ENCODE results near the gene ARSG. TPM values are rescaled to one million over a fixed set of nuclear protein-coding genes. Genes with fewer than 3 reads are reported as not detected.

ARSG gene
- total RNA-seq, 2 experiments from 2014 or later: 9.8 to 10.8 TPM

DNA sequence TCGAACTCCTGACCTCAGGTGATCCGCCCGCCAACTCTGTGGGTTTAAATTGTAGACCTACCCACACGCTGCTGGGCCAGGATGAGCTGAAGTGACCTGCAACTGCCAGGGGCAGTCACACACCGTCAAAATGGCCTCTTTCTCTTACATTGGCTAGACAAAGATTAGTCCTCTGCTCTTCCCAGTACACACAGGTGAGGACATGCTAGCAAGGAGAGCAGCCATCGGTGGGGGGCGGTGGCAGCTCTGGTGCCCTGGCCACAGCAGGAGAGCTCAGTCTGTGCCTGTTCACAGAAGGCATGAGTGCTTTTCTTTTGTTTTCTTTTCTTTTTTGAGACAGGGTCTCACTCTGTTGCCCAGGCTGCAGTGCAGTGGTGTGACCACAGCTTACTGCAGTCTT lies 136.3 kb downstream of the ARSG start:
- H3K27me3 Mint-ChIP-seq: no peaks in the 10 kb centered on the region
- peaks cover 3% of the 10 kb centered on the region for H3K4me1 Mint-ChIP-seq (ENCODE audit: low read depth)
- POLR2A ChIA-PET: no interaction called here
- H3K36me3 Mint-ChIP-seq: peaks cover 14% of the 10 kb centered on the region
- no peak overlapping the region for H3K27ac Mint-ChIP-seq
- H3K9me3 Mint-ChIP-seq: no peaks in the 10 kb centered on the region
- intact Hi-C loops (cut with micrococcal nuclease): no loop called here
- no peak for DNase-seq
- CTCF ChIA-PET: interaction anchor here (1.4 to 1.9 kb wide), 3 partner anchors 10 to 165 kb away, joined by 4 to 9 read pairs (median 5); no protein-coding TSS in a partner anchor
- H3K4me3 Mint-ChIP-seq: no peak overlapping the region

DNA sequence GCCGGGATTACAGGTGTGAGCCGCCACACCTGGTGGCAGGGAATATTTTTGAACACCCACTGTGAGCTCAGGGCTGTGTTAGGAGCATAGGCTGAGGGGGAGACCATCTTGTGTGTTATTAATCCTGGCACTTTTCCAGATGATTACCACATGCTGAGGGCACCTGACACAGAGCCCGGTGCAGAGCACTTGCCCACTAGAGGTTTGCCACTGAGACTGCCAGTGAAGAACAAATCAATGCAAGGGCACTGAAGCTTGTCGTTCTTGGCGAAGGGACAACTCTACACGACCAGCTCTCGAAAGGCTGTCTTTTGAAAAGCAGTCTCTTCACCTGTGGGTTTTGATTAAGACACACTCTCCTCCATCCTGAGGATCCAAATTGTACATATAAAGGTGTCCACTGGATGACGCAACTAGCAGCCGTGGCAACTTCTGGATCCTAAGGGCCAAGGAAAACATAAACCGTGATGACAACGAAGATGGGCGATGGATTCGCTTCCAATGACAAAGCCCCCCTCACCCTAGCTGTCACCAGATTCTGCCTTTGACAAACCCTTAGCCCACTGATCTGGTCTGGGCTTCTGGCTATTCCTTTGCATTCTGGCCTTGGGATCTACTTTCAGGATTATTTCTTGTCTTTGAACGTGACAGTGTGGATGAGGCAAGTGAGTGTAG lies 137.3 kb downstream of the ARSG start:
- H3K9me3 Mint-ChIP-seq: no peaks in the 10 kb centered on the region
- peaks cover 3% of the 10 kb centered on the region for H3K4me1 Mint-ChIP-seq (ENCODE audit: low read depth)
- intact Hi-C loops (cut with micrococcal nuclease): no loop called here
- H3K36me3 Mint-ChIP-seq: peaks cover 12% of the 10 kb centered on the region
- no peak for DNase-seq
- no peak overlapping the region for H3K27ac Mint-ChIP-seq
- H3K4me3 Mint-ChIP-seq: no peak overlapping the region
- ChIA-PET CTCF (interaction anchor here (0.8 to 1.9 kb wide), 4 partner anchors 9 to 166 kb away, joined by 3 to 9 read pairs (median 4); no protein-coding TSS in a partner anchor), POLR2A (no interaction called here)
- H3K27me3 Mint-ChIP-seq: no peaks in the 10 kb centered on the region

DNA sequence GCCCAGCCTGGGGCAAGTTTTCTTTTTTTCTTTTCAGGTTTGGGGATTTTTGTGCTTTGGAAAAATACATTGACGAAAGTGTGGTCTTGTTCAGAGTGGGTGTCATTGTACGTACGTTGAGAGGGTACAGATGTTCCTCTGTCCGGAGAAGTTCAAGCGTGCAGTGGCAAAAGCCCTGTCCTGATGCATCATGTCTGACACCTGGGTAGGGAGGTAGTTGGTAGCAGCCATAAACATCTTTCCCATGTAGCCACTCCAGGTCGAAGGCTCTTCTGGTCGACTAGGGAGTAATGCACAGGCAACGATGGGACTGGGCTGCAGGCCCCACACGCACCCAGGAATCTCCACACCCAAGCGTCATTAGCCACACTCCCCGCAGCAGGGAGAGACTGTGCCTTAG lies 138.6 kb downstream of the ARSG start:
- no peaks in the 10 kb centered on the region for H3K9me3 Mint-ChIP-seq
- CTCF ChIA-PET: no interaction called here
- no peak for DNase-seq
- POLR2A ChIA-PET: no interaction called here
- peaks cover 11% of the 10 kb centered on the region for H3K36me3 Mint-ChIP-seq
- H3K27me3 Mint-ChIP-seq: no peaks in the 10 kb centered on the region
- intact Hi-C loops (cut with micrococcal nuclease): no loop called here
- peaks cover 9% of the 10 kb centered on the region for H3K4me1 Mint-ChIP-seq (ENCODE audit: low read depth)
- no peak overlapping the region for H3K27ac Mint-ChIP-seq
- no peak overlapping the region for H3K4me3 Mint-ChIP-seq

DNA sequence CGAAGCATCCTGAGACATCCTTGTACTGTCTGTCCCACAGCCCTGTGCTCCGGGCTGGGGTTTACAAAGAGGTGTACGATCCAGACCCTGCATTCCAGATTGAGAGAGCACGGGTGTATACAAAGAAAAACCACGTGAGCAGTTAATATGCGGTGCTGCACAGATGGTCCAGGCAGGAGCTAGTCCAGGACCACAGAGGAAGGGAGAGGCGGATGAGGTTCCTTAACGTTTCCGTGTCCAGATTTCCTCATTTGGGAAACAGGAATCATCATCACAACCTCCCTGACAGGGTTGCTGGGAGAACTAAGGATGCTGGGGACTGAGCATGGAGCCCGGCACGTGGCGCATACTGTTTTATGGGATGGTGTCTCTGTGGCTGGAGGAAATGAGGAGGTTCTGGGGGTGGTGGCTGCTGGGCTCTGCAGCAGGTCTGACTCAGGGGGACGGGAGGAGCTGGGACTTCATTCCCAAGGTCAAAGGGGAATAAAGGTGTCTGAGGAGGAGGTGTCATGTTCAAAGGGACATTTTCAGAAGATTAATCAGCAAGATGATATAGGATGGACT lies 139.8 kb downstream of the ARSG start:
- ChIA-PET POLR2A (no interaction called here), CTCF (interaction anchor here (0.9 to 8.9 kb wide), 11 partner anchors 9 to 419 kb away, joined by 3 to 123 read pairs (median 4); no protein-coding TSS in a partner anchor)
- H3K27ac Mint-ChIP-seq: no peak overlapping the region
- DNase-seq: no peak
- peaks cover 15% of the 10 kb centered on the region for H3K4me1 Mint-ChIP-seq (ENCODE audit: low read depth)
- H3K4me3 Mint-ChIP-seq: no peak overlapping the region
- H3K36me3 Mint-ChIP-seq: peaks cover 12% of the 10 kb centered on the region
- H3K27me3 Mint-ChIP-seq: no peaks in the 10 kb centered on the region
- intact Hi-C loops (cut with micrococcal nuclease): no loop called here
- no peaks in the 10 kb centered on the region for H3K9me3 Mint-ChIP-seq

DNA sequence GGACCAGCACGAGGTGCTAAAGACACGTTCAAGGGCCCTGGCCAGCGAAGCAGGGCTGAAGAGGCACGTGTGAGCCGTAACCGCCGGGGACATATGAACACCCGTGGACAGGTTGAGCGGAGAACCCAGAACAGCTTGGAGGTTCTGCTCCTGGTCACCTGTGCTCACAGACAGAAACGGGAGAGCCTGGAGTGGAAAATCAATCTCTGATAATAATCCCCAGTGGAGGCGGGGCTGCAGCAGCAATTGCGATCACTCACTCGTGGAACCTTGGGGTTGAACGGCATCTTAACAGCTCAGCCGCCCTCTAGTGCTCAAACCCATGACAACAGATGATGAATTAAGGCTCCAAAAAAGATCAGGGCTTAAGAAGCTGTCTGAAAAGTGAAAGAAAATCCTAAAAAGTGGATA lies 140.4 kb downstream of the ARSG start:
- peaks cover 13% of the 10 kb centered on the region for H3K36me3 Mint-ChIP-seq
- H3K9me3 Mint-ChIP-seq: no peaks in the 10 kb centered on the region
- CTCF ChIA-PET: interaction anchor here (0.6 to 8.9 kb wide), 23 partner anchors 9 to 264 kb away, joined by 3 to 123 read pairs (median 4); no protein-coding TSS in a partner anchor
- no peak overlapping the region for H3K4me3 Mint-ChIP-seq
- intact Hi-C loops (cut with micrococcal nuclease): no loop called here
- no peaks in the 10 kb centered on the region for H3K27me3 Mint-ChIP-seq
- peak; percentile 61 for DNase-seq
- peaks cover 20% of the 10 kb centered on the region for H3K4me1 Mint-ChIP-seq (ENCODE audit: low read depth)
- no peak overlapping the region for H3K27ac Mint-ChIP-seq
- POLR2A ChIA-PET: interaction anchor here (1.0 kb wide), 1 partner anchor 140 kb away, joined by 3 read pairs; no protein-coding TSS in a partner anchor

DNA sequence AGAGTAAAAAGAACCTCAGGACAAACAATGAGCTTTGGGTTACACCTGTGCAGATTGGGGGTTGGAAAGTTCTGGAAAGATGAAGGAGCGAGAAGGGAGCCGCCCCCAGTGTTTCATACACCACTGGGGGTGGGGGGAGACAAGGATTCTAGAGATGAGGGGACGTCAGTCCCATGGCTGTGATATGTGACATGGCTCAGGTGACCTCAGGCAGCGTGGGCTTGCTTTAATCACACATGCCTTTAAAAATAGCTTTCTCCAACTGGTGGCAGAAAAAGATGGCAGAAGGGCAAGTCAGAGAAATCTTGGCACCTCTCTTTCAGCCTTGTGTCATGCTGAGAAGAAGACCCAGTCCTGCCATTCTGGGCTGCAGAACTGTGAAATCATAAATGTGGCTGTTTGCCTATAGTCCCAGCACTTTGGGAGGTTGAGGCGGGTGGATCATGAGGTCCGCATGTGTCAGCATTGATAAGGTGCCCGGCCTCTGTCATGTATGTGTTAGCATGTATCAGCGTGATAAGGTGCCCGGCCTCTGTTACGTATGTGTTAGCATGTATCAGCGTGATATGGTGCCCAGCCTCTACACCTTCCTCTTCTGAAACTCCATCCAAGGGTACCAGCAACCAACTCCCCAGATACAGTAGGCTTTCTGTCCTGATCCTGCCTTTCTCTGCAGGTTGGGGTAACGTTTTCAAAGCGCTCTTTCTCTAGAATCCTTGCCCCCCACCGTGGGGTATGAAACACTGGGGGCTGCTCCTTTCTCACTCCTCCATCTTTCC lies 141.0 kb downstream of the ARSG start:
- Mint-ChIP-seq H3K27ac (no peak overlapping the region), H3K4me3 (no peak overlapping the region), H3K4me1 (ENCODE audit: low read depth) (peaks cover 26% of the 10 kb centered on the region), H3K9me3 (no peaks in the 10 kb centered on the region), H3K27me3 (no peaks in the 10 kb centered on the region), H3K36me3 (peaks cover 13% of the 10 kb centered on the region)
- ChIA-PET POLR2A (interaction anchor here (1.0 kb wide), 1 partner anchor 140 kb away, joined by 3 read pairs; no protein-coding TSS in a partner anchor), CTCF (interaction anchor here (0.6 to 8.9 kb wide), 25 partner anchors 8 to 264 kb away, joined by 3 to 123 read pairs (median 4); no protein-coding TSS in a partner anchor)
- no peak for DNase-seq
- intact Hi-C loops (cut with micrococcal nuclease): no loop called here

DNA sequence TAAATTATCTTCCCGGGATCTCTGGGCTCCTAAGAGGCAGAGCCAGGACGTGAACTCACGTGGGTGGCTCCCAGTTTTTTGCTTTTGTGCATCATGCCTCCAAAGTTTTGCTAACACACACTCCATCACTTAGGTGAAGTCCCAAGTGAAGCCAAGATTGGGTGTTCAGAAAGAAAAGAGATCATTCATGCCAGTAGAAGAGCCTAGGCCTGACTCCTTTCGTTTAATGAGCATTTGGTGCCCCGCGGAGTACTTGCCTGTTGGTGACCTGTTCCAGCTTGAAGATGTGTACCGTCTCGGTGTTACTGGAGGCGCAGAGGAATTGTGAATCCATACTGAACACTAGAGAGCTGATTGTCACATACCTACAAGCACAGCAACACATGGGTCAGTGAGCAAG lies 141.9 kb downstream of the ARSG start:
- POLR2A ChIA-PET: no interaction called here
- Mint-ChIP-seq H3K9me3 (no peaks in the 10 kb centered on the region), H3K4me1 (ENCODE audit: low read depth) (peaks cover 35% of the 10 kb centered on the region), H3K27me3 (no peaks in the 10 kb centered on the region), H3K36me3 (peaks cover 13% of the 10 kb centered on the region), H3K27ac (no peak overlapping the region), H3K4me3 (no peak overlapping the region)
- CTCF ChIA-PET: interaction anchor here (1.1 to 8.9 kb wide), 5 partner anchors 34 to 184 kb away, joined by 3 to 123 read pairs (median 4); no protein-coding TSS in a partner anchor
- intact Hi-C loops (cut with micrococcal nuclease): no loop called here
- no peak for DNase-seq

DNA sequence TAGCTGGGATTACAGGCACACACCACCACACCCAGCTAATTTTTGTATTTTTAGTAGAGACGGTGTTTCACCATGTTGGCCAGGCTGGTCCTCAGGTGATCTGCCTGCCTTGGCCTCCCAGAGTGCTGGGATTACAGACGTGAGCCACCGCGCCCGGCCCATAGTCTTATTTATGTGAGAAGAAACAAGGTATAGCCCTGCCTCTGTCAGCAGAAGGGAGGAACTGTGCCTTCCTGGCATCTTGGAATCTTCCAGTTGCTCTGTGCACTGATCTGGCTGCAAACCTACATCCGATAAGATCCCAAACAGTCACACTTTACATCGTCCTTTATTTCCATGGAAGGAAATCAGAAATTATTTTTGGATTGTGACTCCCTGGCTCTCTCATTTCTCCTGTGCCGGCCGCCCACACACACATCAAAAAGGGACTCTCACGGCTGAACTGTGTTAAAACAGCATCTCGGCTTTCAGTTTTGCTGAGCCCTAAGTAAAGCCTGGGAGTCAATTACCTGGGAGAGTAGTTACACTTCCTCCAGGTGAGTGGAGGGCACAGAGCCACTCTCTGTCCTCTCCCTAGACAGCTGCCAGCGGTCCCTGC lies 142.7 kb downstream of the ARSG start:
- ChIA-PET CTCF (interaction anchor here (0.7 to 8.9 kb wide), 5 partner anchors 18 to 262 kb away, joined by 3 to 123 read pairs (median 4); no protein-coding TSS in a partner anchor), POLR2A (no interaction called here)
- H3K27ac Mint-ChIP-seq: no peak overlapping the region
- no peaks in the 10 kb centered on the region for H3K27me3 Mint-ChIP-seq
- no peak for DNase-seq
- peaks cover 13% of the 10 kb centered on the region for H3K36me3 Mint-ChIP-seq
- H3K4me3 Mint-ChIP-seq: no peak overlapping the region
- peaks cover 41% of the 10 kb centered on the region for H3K4me1 Mint-ChIP-seq (ENCODE audit: low read depth)
- H3K9me3 Mint-ChIP-seq: no peaks in the 10 kb centered on the region
- intact Hi-C loops (cut with micrococcal nuclease): no loop called here

DNA sequence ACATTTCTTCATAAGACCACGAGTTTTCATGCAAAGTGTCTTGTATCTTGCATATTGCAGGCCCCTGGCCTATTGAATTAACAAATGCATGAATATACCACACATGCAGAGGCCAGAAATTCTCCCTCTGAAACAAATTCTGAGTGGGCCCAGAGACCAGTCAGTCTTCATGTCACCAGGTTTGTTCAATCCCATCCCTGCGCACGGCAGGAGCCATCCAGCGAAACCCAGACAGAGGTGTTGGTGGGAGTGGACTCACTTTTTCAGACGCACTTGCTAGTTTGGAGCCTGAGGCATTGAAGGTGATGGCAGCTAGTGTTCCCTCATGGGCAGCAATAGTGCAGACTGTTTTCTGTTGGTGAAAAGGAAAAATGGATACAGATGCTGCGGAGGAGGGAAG lies 144.1 kb downstream of the ARSG start:
- ChIA-PET CTCF (interaction anchor here (1.0 to 8.9 kb wide), 18 partner anchors 19 to 378 kb away, joined by 3 to 123 read pairs (median 12); partner anchors contain the start of genes AMZ2, ARSG, SLC16A6 and WIPI1), POLR2A (no interaction called here)
- Mint-ChIP-seq H3K4me3 (no peak overlapping the region), H3K27ac (no peak overlapping the region), H3K4me1 (ENCODE audit: low read depth) (peaks cover 46% of the 10 kb centered on the region), H3K9me3 (no peaks in the 10 kb centered on the region), H3K36me3 (peaks cover 10% of the 10 kb centered on the region), H3K27me3 (no peaks in the 10 kb centered on the region)
- DNase-seq: no peak
- intact Hi-C loops (cut with micrococcal nuclease): no loop called here

DNA sequence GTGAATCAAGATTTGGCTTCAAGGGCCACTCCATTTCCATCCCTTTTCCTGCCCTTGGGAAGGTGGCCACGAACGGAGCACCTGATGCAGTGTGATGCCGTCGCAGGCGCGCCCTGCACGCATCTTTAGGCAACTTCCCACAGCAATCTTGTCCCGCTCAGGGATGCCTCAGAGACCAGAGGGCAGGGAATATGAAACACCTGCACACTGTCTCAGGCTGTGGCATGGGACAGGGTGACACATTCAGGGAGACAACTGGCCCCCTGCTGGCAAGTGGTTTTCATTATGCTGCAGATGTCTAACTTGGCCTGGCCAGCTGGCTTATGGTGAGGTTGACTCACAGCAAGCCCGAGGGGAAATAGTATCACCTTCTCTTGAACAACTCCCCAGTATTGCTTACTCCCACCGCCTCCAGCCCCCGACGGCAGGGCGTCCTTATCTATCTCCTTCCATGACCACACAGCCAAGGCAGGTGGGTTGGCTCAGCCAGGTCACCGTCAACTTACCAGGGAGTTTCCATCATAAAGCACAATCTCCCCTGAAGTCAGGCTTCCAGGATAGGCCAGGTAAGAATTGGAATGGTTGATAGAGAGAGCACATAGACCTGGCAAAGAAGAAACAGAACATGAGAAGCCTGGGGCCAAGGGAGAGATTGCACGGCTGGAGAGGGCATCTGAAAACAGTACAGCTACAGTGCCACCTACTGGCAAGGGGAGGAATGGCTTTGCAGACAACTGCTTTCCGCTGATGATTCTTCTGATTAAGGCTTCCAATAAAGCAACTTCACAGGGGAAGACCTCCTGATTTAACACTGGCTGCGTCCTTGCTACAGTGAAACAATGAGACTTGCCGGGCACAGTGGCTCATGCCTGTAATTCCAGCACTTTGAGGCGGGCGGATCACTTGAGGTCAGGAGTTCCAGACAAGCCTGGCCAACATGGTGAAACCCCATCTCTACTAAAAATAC lies 144.9 kb downstream of the ARSG start:
- POLR2A ChIA-PET: interaction anchor here (0.9 to 2.4 kb wide), 3 partner anchors 37 to 188 kb away, joined by 3 to 8 read pairs (median 8); partner anchors contain the start of gene AMZ2
- Mint-ChIP-seq H3K27ac (peak overlapping the region; percentile 79), H3K27me3 (no peaks in the 10 kb centered on the region), H3K4me1 (ENCODE audit: low read depth) (peaks cover 51% of the 10 kb centered on the region), H3K4me3 (peak overlapping the region; percentile 38), H3K36me3 (peaks cover 9% of the 10 kb centered on the region), H3K9me3 (no peaks in the 10 kb centered on the region)
- intact Hi-C loops (cut with micrococcal nuclease): loop anchor here (1.0 to 2.0 kb wide), 7 partner anchors 27 to 263 kb away; no protein-coding TSS in a partner anchor
- CTCF ChIA-PET: interaction anchor here (0.6 to 8.9 kb wide), 37 partner anchors 9 to 379 kb away, joined by 3 to 123 read pairs (median 5); partner anchors contain the start of genes AMZ2, ARSG, SLC16A6 and WIPI1
- DNase-seq: peak; percentile 90

Measured in activated CD4-positive, alpha-beta memory T cell treated with anti-CD3 and anti-CD28 coated beads for 36 hours (primary cell).